NCI-H2227 (cell line): ENCODE results near the gene LGR6.

Experiments used
- DNase-seq: peaks from one replicate; lab custom pipeline; 2025; ENCODE audit not compliant: unreplicated experiment; lab: John Stamatoyannopoulos, UW

The LGR6 gene

DNA sequence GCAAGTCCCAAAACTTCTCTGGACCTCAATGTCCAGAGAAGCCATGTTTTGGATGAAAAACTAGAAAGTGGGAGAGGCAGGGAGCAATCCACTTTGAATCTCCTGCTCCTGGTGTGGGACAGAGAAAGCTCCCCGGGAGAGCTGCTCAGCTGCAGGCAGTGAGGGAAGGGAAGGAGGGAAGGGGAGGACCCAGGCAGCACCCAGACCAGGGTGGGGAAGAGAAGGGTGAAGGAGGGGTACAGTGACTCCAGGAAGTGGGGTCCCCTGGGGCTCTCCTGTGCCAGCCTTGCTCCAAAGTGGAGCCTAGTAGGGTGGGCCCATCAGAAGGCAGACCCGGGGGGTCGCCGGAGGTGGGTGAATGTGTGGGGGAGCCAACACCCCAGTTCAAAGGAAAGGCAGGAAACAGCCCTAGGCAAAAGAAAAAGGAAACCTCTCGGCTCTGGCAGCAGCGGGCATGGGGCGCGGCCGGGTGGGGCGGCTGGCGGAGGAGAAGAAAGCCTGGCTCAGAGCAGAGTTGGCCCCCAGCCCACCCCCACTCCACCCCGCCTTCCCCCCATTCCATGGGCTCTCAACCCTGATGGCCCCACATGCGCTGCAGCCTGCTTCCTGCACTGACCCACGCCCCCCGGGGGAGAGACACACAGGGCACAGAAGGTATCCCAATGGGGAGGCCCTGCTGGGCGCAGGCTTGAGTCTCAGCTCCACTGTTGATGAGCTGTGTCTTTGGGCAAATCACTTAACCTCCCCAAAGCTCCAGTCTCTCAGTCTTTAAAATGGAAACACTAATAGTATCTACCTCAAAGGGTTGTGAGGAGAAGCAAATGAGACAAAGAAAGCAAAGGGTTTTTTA is 5.7 kb downstream of the LGR6 start:
- no peak for DNase-seq

DNA sequence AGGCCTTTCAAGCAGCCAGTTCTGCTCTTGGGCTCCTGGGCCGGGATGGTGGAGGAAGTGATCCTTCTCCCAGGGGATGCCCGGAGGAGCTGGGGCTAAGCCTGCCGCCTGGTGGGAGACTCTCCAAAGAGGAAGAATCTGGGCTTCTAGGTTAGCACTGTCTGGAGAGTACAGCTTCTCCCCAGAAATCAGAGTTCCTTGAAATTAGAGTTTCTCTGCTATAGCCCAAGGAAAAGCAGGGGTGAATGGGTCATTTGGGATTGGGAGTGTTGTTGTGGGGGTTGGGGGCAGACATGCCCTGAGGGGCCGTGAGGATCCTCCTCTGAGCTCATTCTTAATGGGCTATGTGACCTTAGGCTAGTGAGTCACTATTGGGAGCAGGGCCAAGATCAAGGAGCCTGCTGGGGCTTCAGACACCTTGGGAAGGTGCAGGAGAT is 6.5 kb downstream of the LGR6 start:
- no peak for DNase-seq

- DNase-seq = no peak
Observed at GRCh38 chr1:202200669-202201068, 7.1 kb downstream of the LGR6 start.

DNA sequence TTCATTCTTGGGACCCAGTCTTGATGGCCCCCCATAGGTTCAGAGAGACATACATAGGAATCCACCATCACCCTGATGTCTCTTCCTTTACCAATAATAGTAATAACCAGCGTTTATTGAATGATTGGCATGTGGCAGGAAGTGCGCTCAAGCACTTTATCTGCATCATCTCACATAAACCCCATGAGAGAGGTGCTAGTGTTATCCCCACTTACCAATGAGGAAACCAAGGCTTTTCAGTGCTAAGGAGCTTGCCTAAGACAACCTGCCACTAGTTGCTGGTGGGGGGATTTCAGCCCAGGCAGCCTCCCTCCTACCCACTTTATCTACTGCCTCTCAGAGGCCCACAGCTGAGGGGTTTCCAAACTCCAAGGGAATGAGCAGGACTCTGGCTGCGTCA is 7.7 kb downstream of the LGR6 start:
- no peak for DNase-seq

GRCh38 chr1:202201971-202202370 is 8.4 kb downstream of the LGR6 start:
- no peak for DNase-seq

DNA sequence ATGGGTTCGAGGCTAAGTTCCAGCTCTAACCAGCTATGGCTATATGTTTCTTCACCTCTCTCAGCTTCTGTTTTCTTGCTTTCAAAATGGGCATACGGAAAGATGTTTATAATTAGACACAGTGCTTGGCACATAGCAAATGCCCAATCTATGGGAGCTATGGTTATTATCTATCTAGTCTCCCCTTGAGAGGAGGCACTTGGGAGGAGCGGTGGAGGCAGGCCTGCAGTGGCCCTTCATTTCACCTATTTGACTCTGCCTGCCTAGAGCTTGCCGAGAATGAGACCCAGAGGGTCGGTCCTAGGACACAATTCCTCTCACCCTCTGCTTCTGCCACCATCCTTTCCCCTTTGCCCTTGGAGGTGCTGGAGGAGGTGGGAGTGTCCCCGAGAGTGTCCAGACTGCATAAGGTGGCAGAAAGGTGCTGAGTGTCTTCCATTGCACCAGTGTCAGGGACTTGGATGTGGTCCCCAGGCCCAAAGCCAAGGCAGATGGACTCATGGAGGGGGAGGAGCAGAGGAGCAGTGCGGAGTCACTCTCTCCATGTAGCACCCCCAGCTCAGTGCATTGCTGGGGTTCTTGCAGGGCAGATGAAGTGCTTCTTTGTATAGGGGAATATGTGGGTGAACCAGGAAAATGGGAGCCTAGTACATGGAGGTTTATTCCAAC is 9.0 kb downstream of the LGR6 start:
- DNase-seq = no peak

GRCh38 chr1:202203238-202204039 is 9.8 kb downstream of the LGR6 start:
- DNase-seq = no peak

DNA sequence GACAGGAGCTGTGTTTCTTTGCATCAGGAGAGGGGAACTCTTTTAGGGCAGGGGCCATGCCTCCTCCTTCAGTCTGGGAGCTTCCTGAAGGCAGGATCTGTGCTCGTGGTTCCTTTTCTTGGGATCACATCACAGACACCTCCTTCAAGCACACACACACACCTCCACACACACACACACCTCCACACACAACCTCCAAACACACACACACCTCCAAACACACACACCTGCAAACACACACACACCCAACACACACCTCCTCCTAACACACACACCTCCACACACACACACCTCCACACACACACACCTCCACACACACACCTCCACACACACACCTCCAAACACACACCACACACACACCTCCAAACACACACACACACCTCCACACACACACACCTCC is 10.5 kb downstream of the LGR6 start:
- DNase-seq = no peak

DNA sequence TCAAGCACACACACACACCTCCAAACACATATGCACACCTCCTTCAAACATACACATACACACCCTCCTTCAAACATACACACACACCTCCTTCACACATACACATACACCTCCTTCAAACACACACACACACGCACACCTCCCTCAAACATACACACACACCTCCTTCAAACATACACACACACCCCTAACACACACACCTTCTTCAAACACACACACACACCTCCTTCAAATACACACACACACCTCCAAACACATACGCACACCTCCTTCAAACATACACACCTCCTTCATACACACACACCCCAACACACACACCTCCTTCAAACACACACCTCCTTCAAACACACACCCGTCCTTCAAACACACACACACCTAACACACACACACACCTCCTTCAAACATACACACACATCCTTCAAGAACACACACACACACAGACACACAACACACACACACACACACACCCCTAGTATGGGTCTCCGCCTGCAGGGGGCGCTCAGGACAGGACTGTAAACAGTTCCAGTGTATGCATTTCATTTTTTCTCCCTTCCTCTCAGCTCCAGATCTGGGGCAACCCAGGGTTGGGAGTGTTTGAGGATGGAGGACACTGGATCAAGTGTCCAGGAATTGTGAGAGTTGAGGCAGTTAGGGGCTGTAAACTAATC is 12.1 kb downstream of the LGR6 start:
- DNase-seq = no peak

DNA sequence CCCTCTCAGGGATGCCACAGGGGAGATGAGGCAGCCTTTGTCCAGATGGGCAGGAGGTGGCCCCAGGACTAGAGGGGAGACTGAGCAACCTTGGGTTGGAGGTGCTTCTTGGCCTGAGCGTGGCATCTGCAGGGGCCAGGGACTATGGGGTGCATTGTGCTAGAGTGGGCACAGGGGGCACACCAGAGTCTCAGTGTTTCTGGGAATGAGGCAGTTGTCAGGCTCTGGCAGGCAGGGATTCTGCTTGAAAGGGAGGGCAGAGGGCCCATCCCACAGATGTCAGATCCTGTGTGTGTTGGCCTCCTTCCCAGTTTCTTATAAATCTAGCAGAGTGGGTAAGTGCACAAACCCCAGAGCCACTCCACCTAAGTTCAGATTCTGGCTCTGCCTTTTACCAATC is 13.7 kb downstream of the LGR6 start:
- peak; percentile 12 for DNase-seq

DNA sequence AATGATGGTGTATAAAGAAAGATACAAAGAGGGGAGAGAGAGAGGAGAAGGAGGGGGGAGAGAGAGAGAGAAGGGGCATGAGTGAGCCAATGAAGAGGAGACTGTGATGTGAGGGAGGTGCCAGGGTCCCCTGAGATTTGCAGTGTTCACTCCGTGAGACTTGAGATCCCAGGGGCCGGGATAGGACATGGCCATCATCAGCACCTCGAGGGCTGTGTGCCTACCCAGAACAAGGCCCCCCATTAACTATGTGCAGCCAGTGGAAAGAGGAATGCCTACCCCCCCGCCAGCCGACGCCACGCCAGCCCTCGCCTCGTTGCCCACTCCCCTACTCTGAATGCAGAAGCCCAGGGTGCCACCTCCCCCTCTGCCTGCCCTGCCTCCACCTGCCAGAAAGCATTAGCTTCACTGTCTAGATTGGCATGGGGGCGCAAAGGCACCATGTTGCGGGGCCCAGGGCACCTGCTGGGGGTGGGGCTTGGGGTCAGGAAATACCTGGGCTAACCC is 14.8 kb downstream of the LGR6 start:
- no peak for DNase-seq

DNA sequence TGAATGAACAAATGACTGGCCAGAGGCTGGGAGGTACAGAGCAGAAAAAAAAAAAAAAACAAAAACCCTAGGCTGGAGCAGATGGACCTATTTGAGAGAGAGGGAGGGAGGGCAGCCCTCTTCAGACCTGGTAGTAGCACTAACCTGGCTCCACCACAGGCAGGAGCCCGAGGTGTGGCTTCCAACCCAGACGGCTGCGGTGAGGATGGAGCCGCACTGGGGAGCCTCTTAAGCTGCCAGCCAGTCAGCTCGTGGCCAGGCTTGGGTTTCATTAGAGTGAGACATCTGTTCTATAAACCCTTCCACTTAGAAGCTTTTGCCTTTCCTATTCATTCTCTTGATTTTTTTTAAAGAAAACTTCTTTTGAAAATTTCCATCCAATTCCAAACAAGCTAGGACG is 16.8 kb downstream of the LGR6 start:
- DNase-seq = peak; percentile 37

DNA sequence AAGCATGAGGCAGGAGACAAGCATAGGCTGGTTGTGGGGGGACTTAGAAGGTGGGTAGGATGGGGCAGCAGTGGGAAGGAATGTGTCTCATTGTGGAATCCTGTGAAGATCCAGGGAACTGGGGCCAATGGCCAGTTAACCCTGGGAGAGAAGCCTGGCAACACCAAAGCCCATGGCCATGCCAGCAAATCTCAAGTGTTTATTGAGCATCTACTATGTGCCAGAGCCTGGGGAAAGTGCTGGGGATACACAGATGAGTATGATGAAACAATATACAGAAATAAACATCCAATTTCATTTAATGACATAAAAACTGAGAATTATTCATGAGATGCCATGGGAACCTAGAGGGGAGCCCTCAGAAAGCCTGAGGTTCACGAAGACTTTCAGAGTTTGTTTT is 17.4 kb downstream of the LGR6 start:
- no peak for DNase-seq

DNA sequence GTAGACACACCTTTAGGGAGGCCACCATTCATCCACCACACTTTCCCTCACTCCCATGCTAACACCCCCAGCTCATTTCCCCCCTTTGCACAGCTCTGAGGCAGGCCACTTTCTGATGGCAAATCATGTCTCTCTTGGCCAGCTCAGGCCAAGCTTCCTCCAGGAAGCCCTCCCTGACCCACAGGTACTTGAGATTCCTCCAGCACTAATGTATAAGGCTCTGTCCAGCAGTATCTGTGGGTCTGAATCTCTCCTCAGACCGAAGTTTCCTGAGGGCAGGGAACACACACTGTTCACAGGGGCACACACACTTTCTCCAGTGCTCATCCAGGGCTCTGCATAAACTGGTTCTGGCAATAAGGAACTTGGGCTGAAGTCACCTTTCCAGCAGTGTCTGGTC is 19.2 kb downstream of the LGR6 start:
- DNase-seq = no peak

DNA sequence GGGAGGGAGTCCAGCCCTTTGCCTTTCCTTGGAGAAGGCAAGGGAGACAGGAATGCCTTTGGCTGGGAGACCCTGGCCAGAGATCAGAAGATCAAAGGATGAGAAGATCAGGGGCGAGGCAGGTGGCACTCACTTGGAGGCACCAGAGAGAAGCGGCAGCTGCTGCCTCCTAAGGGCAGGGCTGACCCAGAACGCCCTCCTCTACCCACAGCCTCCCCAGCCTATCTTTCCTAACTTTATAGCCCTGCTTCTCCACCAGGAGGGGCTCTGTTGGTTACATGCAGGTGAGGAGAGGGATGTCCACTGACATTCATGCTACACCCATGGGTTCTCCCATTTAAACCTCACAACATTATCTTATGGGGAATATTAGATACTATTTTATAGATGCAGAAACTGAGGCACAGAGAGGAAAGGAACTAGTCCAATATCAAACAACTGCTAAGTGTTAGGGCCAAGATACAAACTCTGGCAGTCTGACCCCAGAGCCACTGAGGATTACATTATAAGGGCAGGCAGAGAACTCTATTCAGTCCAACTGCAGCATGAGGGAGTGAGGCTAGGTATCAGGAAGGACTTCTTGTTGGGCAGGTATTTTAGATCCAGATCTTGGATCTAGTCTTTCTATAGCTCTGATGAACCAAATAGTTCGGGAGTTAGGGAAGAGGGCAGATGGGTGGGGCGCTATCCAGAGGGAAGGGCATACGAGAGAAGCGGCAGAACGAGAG is 19.9 kb downstream of the LGR6 start:
- peak; percentile 9 for DNase-seq

DNA sequence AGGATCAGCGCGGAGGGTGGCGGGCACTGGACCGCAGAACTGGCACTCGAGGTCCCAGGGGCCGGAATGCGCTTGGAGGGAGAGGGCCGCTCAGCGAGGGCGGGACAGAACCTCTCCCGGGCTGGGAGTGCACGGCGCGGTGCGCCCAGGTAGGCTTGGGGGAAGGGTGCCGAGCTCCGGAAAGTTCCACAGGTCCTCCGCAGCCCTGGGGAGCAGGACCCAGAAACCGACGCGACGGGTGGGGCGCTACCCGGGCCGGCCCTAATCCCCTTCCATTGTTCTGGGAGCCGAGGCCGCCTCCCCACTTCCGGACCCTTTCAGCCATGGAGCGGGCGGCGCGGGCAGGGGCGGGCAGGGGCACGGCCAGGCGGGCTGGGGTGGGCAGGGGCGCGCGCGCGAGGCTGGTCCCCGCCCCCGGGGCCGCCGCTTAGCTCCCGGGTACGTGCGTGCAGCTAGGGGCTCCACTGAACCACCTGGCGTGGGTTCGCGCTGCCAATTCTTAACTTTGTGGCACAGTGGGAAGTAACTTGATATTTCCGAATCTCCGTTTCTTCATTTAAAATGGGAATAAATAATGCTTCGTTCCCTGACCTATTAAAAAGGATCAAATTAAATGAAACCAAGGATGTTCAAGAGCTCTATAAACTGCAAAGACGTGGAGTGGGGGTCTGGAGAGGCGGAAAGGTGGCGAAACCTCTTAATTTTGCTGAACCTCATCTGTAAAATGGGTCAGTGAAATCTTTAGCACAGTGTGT is 20.7 kb downstream of the LGR6 start:
- no peak for DNase-seq

GRCh38 chr1:202215472-202216130 is 22.0 kb downstream of the LGR6 start:
- DNase-seq = no peak

DNA sequence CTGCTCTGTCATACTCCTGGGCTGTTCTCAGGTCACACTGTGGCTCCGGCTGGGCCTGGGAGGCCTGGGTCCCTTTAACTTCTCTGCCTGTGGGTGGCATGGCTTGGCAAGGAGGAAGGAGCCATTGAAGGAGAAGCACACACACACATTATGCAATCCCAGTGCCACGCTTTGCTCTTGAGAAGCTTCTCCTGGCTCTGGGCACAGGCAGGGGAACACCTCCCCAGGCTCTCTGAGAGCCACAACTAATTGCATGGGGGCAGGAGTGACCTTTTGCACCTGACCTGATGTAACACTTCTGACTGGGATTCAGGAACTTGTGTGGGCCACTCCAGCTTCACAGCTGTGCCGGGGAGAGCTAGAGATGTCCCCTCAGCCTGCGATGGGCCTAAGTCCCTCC is 23.1 kb downstream of the LGR6 start:
- no peak for DNase-seq

DNA sequence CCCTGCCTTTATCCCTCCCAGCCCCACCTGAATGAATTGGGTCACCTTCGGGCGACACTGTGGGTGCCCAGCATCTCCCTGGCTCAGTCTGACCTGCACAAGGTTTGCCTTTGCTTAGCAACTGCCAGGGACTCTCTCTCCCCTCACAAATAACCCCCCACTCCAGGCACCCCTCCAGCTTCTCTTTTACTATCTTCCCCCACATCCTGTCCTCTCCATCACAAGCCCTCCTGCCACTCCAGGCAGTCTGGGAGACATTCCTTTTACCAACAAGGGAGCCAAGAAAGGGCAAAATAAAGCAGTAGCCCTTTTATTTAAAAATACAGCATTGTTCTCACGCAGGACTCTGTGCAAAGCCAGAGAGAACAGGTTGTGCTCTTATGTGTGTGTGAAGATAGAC is 23.9 kb downstream of the LGR6 start:
- no peak for DNase-seq
